Peyer's patch (tissue), 4 donors: ENCODE results near the gene RBBP5.

Experiments
- POLR2A ChIP-seq, 2 donors: fragments of 450-650 bp; IDR thresholded peaks; one replicate each; pipeline ENCODE4 v1.5.1; 2017; ENCODE audit warnings: antibody characterized with exemption in 2 of 2, mild to moderate bottlenecking in 2 of 2, moderate library complexity in 2 of 2
- TF ChIP-seq, protein P1 (sequence below), 6 experiments: fragments of 450-650 bp in 4 of 6; fragments of 200-600 bp in 2 of 6; sonication (generic) in 1 of 6; IDR thresholded peaks; one replicate each; pipeline ENCODE4 v1.5.1; 2017 to 2019; ENCODE audit warnings: antibody characterized with exemption in 6 of 6, mild to moderate bottlenecking in 3 of 6, moderate library complexity in 1 of 6

DNA sequence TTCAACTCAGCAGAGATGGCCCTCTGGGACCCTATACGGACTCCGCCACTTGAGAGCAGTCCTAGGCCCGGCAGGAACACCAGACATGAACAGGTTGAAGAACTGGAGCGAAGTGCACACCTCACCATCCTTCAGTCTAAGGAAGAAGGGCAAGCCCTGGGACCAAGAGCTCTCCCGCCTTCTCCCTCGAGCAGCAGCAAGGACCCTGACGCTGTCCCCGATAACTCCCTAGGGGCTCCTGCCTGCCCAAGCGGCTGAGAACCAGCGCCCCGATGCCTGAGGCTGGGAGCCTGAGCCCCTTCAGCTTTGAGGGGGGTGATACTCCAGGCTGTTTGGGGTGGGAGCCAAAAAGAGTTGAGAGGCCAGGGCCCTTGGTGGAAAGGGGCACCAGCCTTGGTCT, 47.7 kb downstream of the RBBP5 start:
- TF ChIP-seq, protein P1, sequence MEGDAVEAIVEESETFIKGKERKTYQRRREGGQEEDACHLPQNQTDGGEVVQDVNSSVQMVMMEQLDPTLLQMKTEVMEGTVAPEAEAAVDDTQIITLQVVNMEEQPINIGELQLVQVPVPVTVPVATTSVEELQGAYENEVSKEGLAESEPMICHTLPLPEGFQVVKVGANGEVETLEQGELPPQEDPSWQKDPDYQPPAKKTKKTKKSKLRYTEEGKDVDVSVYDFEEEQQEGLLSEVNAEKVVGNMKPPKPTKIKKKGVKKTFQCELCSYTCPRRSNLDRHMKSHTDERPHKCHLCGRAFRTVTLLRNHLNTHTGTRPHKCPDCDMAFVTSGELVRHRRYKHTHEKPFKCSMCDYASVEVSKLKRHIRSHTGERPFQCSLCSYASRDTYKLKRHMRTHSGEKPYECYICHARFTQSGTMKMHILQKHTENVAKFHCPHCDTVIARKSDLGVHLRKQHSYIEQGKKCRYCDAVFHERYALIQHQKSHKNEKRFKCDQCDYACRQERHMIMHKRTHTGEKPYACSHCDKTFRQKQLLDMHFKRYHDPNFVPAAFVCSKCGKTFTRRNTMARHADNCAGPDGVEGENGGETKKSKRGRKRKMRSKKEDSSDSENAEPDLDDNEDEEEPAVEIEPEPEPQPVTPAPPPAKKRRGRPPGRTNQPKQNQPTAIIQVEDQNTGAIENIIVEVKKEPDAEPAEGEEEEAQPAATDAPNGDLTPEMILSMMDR (IDR thresholded peaks at IDR 0.05) = no peak
- no peak for TF ChIP-seq POLR2A (IDR thresholded peaks at IDR 0.05)
